H1 (cell line): ENCODE measurements around the gene FEZF1. TPM values are rescaled to one million over a fixed set of nuclear protein-coding genes. Genes with fewer than 3 reads are reported as not detected.

Experiments
- BCL11A ChIP-seq, 2 experiments: IDR thresholded peaks; one replicate each; pipeline ENCODE4 v1.6.1; 2011; ENCODE audit warnings: low read depth in 2 of 2, low read length in 2 of 2, mild to moderate bottlenecking in 2 of 2
- CHD1 ChIP-seq: IDR thresholded peaks from 2 replicates; pipeline ENCODE4 v1.6.1; 2012; ENCODE audit warnings: low read depth, low read length, improper control_type of control experiment
- GTF2F1 ChIP-seq: IDR thresholded peaks from 2 replicates; pipeline ENCODE4 v1.6.1; 2012; ENCODE audit warnings: low read depth, low read length, improper control_type of control experiment, borderline replicate concordance
- KDM5A ChIP-seq: fragments of 200-600 bp; IDR thresholded peaks from 2 replicates; pipeline ENCODE4 v1.7.1; 2012; ENCODE audit warnings: mild to moderate bottlenecking, low read length, inconsistent platforms, mixed read lengths
- RBBP5 ChIP-seq: IDR thresholded peaks from 2 replicates; pipeline ENCODE4 v1.7.1; 2012; ENCODE audit warnings: low read depth, mild to moderate bottlenecking, inconsistent platforms, low read length, moderate library complexity, borderline replicate concordance
- ZNF274 ChIP-seq: IDR thresholded peaks from 2 replicates; pipeline ENCODE4 v1.7.0; 2012; ENCODE audit warnings: low read length, borderline replicate concordance; ENCODE audit errors: extremely low read depth
- polyA plus RNA-seq, 7 experiments: library from polyadenylated mRNA; depleted of rRNA in 3 of 7; stranded (reverse) in 5 of 7; unstranded in 2 of 7; fragments of >200 nt in 5 of 7; fragments of 200-250 nt in 2 of 7; gene quantifications; 1 replicate in 5 of 7; 2 replicates in 1 of 7; 4 replicates in 1 of 7; pipeline versions ENCODE4 v1.2.1 to v1.2.3, GENCODE V29; 2011 to 2013; ENCODE audit warnings: missing spikeins in 2 of 7, mixed read lengths in 2 of 7
- total RNA-seq: library from RNA; stranded (reverse); fragmentation: NEBNext Ultra II Directional; extraction: Animal tissue kit (Norgen Biotek cat#: 25700); gene quantifications from 2 replicates; pipeline ENCODE4 v1.2.1, GENCODE V29; 2021
- TF ChIP-seq, protein P1 (sequence below): fragments of 300-600 bp; sonication (generic); IDR thresholded peaks from 2 replicates; pipeline ENCODE4 v1.7.1; 2012; ENCODE audit warnings: low read length, moderate library complexity, mild to moderate bottlenecking, inconsistent platforms; ENCODE audit not compliant: insufficient replicate concordance
- TF ChIP-seq, protein P2 (sequence below): IDR thresholded peaks from 2 replicates; pipeline ENCODE4 v1.6.1; 2012; ENCODE audit warnings: low read length, inconsistent platforms

Gene FEZF1
- total and polyA plus RNA-seq, 2 of the 8 experiments (the other 6 are each of a cell fraction or from before 2014, with no cell fraction given) = 10.6 to 15.7 TPM

DNA sequence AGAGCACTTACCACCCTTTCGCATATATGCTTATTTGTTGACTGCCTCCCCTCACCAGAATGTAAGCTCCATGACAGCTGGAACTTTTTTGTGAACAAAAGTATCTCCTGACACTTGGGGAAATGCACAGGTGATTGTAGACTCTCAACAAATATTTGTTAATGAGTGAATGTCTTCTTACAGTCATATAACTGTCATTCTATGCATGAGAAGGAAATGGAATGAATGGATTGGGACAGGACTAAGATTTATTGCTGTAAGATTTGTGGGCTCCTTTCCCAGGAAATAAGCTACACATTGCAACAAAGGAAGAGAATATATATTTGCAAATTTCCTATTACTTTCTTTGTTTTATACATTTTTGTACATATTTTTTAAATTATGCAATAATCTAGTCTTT, 48.5 kb downstream of the FEZF1 start (continued):
- TF ChIP-seq, protein P1, sequence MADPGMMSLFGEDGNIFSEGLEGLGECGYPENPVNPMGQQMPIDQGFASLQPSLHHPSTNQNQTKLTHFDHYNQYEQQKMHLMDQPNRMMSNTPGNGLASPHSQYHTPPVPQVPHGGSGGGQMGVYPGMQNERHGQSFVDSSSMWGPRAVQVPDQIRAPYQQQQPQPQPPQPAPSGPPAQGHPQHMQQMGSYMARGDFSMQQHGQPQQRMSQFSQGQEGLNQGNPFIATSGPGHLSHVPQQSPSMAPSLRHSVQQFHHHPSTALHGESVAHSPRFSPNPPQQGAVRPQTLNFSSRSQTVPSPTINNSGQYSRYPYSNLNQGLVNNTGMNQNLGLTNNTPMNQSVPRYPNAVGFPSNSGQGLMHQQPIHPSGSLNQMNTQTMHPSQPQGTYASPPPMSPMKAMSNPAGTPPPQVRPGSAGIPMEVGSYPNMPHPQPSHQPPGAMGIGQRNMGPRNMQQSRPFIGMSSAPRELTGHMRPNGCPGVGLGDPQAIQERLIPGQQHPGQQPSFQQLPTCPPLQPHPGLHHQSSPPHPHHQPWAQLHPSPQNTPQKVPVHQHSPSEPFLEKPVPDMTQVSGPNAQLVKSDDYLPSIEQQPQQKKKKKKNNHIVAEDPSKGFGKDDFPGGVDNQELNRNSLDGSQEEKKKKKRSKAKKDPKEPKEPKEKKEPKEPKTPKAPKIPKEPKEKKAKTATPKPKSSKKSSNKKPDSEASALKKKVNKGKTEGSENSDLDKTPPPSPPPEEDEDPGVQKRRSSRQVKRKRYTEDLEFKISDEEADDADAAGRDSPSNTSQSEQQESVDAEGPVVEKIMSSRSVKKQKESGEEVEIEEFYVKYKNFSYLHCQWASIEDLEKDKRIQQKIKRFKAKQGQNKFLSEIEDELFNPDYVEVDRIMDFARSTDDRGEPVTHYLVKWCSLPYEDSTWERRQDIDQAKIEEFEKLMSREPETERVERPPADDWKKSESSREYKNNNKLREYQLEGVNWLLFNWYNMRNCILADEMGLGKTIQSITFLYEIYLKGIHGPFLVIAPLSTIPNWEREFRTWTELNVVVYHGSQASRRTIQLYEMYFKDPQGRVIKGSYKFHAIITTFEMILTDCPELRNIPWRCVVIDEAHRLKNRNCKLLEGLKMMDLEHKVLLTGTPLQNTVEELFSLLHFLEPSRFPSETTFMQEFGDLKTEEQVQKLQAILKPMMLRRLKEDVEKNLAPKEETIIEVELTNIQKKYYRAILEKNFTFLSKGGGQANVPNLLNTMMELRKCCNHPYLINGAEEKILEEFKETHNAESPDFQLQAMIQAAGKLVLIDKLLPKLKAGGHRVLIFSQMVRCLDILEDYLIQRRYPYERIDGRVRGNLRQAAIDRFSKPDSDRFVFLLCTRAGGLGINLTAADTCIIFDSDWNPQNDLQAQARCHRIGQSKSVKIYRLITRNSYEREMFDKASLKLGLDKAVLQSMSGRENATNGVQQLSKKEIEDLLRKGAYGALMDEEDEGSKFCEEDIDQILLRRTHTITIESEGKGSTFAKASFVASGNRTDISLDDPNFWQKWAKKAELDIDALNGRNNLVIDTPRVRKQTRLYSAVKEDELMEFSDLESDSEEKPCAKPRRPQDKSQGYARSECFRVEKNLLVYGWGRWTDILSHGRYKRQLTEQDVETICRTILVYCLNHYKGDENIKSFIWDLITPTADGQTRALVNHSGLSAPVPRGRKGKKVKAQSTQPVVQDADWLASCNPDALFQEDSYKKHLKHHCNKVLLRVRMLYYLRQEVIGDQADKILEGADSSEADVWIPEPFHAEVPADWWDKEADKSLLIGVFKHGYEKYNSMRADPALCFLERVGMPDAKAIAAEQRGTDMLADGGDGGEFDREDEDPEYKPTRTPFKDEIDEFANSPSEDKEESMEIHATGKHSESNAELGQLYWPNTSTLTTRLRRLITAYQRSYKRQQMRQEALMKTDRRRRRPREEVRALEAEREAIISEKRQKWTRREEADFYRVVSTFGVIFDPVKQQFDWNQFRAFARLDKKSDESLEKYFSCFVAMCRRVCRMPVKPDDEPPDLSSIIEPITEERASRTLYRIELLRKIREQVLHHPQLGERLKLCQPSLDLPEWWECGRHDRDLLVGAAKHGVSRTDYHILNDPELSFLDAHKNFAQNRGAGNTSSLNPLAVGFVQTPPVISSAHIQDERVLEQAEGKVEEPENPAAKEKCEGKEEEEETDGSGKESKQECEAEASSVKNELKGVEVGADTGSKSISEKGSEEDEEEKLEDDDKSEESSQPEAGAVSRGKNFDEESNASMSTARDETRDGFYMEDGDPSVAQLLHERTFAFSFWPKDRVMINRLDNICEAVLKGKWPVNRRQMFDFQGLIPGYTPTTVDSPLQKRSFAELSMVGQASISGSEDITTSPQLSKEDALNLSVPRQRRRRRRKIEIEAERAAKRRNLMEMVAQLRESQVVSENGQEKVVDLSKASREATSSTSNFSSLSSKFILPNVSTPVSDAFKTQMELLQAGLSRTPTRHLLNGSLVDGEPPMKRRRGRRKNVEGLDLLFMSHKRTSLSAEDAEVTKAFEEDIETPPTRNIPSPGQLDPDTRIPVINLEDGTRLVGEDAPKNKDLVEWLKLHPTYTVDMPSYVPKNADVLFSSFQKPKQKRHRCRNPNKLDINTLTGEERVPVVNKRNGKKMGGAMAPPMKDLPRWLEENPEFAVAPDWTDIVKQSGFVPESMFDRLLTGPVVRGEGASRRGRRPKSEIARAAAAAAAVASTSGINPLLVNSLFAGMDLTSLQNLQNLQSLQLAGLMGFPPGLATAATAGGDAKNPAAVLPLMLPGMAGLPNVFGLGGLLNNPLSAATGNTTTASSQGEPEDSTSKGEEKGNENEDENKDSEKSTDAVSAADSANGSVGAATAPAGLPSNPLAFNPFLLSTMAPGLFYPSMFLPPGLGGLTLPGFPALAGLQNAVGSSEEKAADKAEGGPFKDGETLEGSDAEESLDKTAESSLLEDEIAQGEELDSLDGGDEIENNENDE = no peak
- TF ChIP-seq RBBP5 (no peak), GTF2F1 (no peak), CHD1 (no peak), KDM5A (no peak), ZNF274 (no peak), BCL11A (IDR thresholded peaks at IDR 0.05; ENCODE audit: low read depth in 2 of 2, low read length in 2 of 2) (no peak)
- TF ChIP-seq, protein P2, sequence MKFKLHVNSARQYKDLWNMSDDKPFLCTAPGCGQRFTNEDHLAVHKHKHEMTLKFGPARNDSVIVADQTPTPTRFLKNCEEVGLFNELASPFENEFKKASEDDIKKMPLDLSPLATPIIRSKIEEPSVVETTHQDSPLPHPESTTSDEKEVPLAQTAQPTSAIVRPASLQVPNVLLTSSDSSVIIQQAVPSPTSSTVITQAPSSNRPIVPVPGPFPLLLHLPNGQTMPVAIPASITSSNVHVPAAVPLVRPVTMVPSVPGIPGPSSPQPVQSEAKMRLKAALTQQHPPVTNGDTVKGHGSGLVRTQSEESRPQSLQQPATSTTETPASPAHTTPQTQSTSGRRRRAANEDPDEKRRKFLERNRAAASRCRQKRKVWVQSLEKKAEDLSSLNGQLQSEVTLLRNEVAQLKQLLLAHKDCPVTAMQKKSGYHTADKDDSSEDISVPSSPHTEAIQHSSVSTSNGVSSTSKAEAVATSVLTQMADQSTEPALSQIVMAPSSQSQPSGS = no peak
